SU-DHL-6 (cell line): Measurements from ENCODE around the gene APOM.

Source experiments
- H2AFZ ChIP-seq: fragments of 200-600 bp; sonication (generic); 2 replicates; pipeline ENCODE4 v1.6.1; 2014; ENCODE audit warnings: low read depth, mild to moderate bottlenecking, moderate library complexity, mixed read lengths, antibody characterized with exemption, low read length; ENCODE audit not compliant: severe bottlenecking
- H3F3A ChIP-seq: fragments of 200-600 bp; shearing (Covaris generic); 2 replicates; pipeline ENCODE4 v1.6.0; 2016; ENCODE audit warnings: antibody characterized with exemption, mild to moderate bottlenecking; ENCODE audit not compliant: insufficient read depth
- H3K27ac ChIP-seq: fragments of 200-600 bp; sonication (generic); 2 replicates; pipeline ENCODE4 v1.5.1; 2016; ENCODE audit warnings: low read depth, mild to moderate bottlenecking, low read length, moderate library complexity, mixed read lengths
- H3K27me3 ChIP-seq: fragments of 200-600 bp; sonication (generic), shearing (Covaris generic); 2 replicates; pipeline ENCODE4 v1.6.0; 2014; ENCODE audit warnings: mild to moderate bottlenecking, low read length
- H3K36me3 ChIP-seq: fragments of 200-600 bp; sonication (generic); 2 replicates; pipeline ENCODE4 v1.6.1; 2014; ENCODE audit warnings: mild to moderate bottlenecking, low read length, mixed read lengths
- H3K4me2 ChIP-seq: fragments of 300-600, 200-600 bp; shearing (Covaris generic), sonication (generic); 2 replicates; pipeline ENCODE4 v1.6.0; 2014; ENCODE audit warnings: low read length, low read depth, mild to moderate bottlenecking; ENCODE audit not compliant: poor library complexity, severe bottlenecking
- H3K4me3 ChIP-seq: fragments of 200-600 bp; sonication (generic); 2 replicates; pipeline ENCODE4 v1.5.1; 2014; ENCODE audit warnings: antibody characterized with exemption, low read length, mild to moderate bottlenecking, mixed read lengths; ENCODE audit not compliant: insufficient read depth, poor library complexity, severe bottlenecking
- H3K79me2 ChIP-seq: fragments of 200-600 bp; sonication (generic); 2 replicates; pipeline ENCODE4 v1.6.1; 2014; ENCODE audit warnings: mild to moderate bottlenecking, low read length, moderate library complexity; ENCODE audit not compliant: insufficient read depth
- H3K9ac ChIP-seq: fragments of 200-600 bp; sonication (generic); 2 replicates; pipeline ENCODE4 v1.7.0; 2014; ENCODE audit warnings: mild to moderate bottlenecking, low read length
- H3K9me2 ChIP-seq: fragments of 200-600 bp; sonication (generic); replicated peaks from 2 replicates; pipeline ENCODE4 v1.6.1; 2014; ENCODE audit warnings: low read length; ENCODE audit not compliant: insufficient read depth
- H3K9me3 ChIP-seq: fragments of 200-600 bp; sonication (generic); 2 replicates; pipeline ENCODE4 v1.6.1; 2014; ENCODE audit warnings: low read length, mixed read lengths; ENCODE audit not compliant: insufficient read depth
- H4K20me1 ChIP-seq: fragments of 200-600 bp; sonication (generic); 2 replicates; pipeline ENCODE4 v1.6.1; 2014; ENCODE audit warnings: low read depth, mild to moderate bottlenecking, antibody characterized with exemption, low read length, moderate library complexity, mixed read lengths
- EZH2phosphoT487 ChIP-seq: fragments of 200-600 bp; sonication (generic), shearing (Covaris generic); conservative IDR thresholded peaks from 2 replicates; pipeline ENCODE4 v1.6.1; 2018; ENCODE audit warnings: mild to moderate bottlenecking, antibody characterized with exemption, low read length, moderate library complexity, mixed read lengths
- TF ChIP-seq, protein P1 (sequence below): fragments of 200-600 bp; sonication (generic); IDR thresholded peaks from one replicate; pipeline ENCODE4 v1.5.1; 2017; ENCODE audit warnings: antibody characterized with exemption, mild to moderate bottlenecking, low read length, moderate library complexity; ENCODE audit not compliant: insufficient read depth, poor library complexity, severe bottlenecking

Gene APOM

DNA sequence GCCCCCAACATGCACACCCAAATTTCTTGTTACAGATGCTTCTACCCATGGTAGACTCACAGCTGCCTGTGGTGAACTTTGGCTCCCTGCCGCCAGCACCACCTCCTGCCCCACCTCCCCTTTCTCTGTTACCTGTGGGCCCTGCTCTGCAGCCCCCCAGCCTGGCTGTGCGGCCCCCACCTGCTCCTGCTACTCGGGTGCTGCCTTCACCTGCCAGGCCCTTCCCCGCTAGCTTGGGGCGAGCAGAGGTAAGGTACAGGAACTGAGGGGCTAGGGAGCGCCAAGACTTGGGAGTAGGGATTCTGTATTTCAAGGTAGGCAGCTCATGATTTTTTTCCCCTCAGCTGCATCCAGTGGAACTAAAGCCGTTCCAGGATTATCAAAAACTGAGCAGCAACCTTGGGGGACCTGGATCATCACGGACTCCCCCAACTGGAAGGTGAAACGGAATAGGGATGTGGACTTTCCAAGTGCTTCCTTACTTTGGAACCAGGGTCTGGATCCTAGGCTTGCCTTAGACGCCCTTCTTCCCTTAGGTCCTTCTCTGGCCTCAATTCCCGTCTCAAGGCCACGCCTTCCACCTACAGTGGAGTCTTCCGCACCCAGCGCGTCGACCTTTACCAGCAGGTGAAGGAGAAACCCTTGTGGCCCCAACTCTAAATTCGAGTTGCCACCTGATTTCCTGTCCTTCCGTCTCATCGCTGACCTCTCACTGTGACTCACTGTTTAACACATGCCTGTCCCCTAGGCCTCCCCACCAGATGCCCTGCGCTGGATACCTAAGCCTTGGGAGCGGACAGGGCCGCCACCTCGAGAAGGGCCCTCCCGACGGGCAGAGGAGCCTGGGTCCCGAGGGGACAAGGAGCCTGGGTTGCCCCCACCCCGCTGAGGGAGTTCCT is 18.7 kb upstream of the APOM start:
- no peak overlapping the region for H3K27ac ChIP-seq
- H3K79me2 ChIP-seq: 0 out of 2 replicates have a peak, but pooled peaks cover 3% of the 10 kb centered on the region
- H3K9me3 ChIP-seq: no peaks in the 10 kb centered on the region
- no peaks in the 10 kb centered on the region for H3K27me3 ChIP-seq
- H3F3A ChIP-seq: peaks cover 57% of the 10 kb centered on the region
- H3K9me2 ChIP-seq: no peaks in the 10 kb centered on the region
- peaks cover 27% of the 10 kb centered on the region; the same call in 1 of the 2 replicates for H3K36me3 ChIP-seq
- H3K4me3 ChIP-seq: no peak overlapping the region
- TF ChIP-seq EZH2phosphoT487: no peak
- TF ChIP-seq, protein P1, sequence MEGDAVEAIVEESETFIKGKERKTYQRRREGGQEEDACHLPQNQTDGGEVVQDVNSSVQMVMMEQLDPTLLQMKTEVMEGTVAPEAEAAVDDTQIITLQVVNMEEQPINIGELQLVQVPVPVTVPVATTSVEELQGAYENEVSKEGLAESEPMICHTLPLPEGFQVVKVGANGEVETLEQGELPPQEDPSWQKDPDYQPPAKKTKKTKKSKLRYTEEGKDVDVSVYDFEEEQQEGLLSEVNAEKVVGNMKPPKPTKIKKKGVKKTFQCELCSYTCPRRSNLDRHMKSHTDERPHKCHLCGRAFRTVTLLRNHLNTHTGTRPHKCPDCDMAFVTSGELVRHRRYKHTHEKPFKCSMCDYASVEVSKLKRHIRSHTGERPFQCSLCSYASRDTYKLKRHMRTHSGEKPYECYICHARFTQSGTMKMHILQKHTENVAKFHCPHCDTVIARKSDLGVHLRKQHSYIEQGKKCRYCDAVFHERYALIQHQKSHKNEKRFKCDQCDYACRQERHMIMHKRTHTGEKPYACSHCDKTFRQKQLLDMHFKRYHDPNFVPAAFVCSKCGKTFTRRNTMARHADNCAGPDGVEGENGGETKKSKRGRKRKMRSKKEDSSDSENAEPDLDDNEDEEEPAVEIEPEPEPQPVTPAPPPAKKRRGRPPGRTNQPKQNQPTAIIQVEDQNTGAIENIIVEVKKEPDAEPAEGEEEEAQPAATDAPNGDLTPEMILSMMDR: no peak
- H4K20me1 ChIP-seq: no peaks in the 10 kb centered on the region; the same call in 1 of the 2 replicates
- no peak overlapping the region for H3K4me2 ChIP-seq
- H3K9ac ChIP-seq: no peak overlapping the region
- no peak overlapping the region for H2AFZ ChIP-seq

- H3K4me2 ChIP-seq: no peak overlapping the region
- H3K9ac ChIP-seq: no peak overlapping the region
- TF ChIP-seq, protein P1: no peak
- TF ChIP-seq EZH2phosphoT487: no peak
- no peaks in the 10 kb centered on the region for H3K27me3 ChIP-seq
- H3K27ac ChIP-seq: no peak overlapping the region
- peaks cover 18% of the 10 kb centered on the region; the same call in 1 of the 2 replicates for H3K36me3 ChIP-seq
- no peaks in the 10 kb centered on the region for H3K9me3 ChIP-seq
- no peaks in the 10 kb centered on the region for H3K9me2 ChIP-seq
- H4K20me1 ChIP-seq: no peaks in the 10 kb centered on the region
- no peak overlapping the region for H2AFZ ChIP-seq
- peaks cover 50% of the 10 kb centered on the region for H3F3A ChIP-seq
- no peak overlapping the region for H3K4me3 ChIP-seq
- H3K79me2 ChIP-seq: no peaks in the 10 kb centered on the region
Observed at GRCh38 chr6:31639043-31639442, 16.7 kb upstream of the APOM start.

DNA sequence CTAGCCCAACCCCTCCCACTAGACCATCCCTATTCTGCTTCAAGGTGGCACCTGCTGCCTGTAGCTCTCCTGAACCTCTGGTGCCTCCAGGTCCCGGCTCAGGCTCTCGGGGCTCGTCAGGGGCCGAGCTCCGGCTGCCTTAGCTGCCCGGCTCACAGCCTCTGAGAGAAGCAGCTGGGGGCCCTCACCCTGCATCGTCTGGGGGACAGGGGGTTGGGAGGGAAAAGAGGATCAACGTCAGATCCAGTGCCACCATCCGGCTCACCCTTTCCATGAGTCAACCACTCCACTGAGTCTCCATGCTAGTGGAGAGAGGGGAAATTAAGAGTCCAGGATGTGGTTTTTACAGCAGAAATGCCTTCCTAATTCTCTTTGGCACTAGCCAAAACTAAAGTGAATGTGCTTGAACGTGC is 16.2 kb upstream of the APOM start:
- Histone ChIP-seq H3K4me2 (no peak overlapping the region), H3K27ac (no peak overlapping the region), H4K20me1 (no peaks in the 10 kb centered on the region), H3K4me3 (no peak overlapping the region), H3K9ac (no peak overlapping the region), H3F3A (peaks cover 45% of the 10 kb centered on the region), H2AFZ (no peak overlapping the region), H3K9me2 (no peaks in the 10 kb centered on the region), H3K79me2 (no peaks in the 10 kb centered on the region), H3K9me3 (no peaks in the 10 kb centered on the region), H3K36me3 (peaks cover 16% of the 10 kb centered on the region; the same call in 1 of the 2 replicates), H3K27me3 (no peaks in the 10 kb centered on the region)
- no peak for TF ChIP-seq EZH2phosphoT487
- TF ChIP-seq, protein P1: no peak
